ENCODE data around the gene MED12L.

GRCh38 chr3:151480492-151480891 is 395.0 kb downstream of the MED12L start:
- TF ChIP-seq EZH2 (IDR thresholded peaks at IDR 0.05; ENCODE audit: borderline replicate concordance, low read length) (no peak), CTCF (IDR thresholded peaks at IDR 0.05; ENCODE audit: low read length) (no peak)
